NB4 (cell line): ENCODE results near the gene CHRNA3.

Experiments
- CTCF ChIP-seq: IDR thresholded peaks from one replicate; pipeline ENCODE4 v1.5.1; 2012; ENCODE audit warnings: low read depth, low read length
- POLR2A ChIP-seq: IDR thresholded peaks from 2 replicates; pipeline ENCODE4 v1.6.1; 2011; ENCODE audit warnings: mild to moderate bottlenecking; ENCODE audit not compliant: insufficient read length; ENCODE audit errors: extremely low read depth

DNA sequence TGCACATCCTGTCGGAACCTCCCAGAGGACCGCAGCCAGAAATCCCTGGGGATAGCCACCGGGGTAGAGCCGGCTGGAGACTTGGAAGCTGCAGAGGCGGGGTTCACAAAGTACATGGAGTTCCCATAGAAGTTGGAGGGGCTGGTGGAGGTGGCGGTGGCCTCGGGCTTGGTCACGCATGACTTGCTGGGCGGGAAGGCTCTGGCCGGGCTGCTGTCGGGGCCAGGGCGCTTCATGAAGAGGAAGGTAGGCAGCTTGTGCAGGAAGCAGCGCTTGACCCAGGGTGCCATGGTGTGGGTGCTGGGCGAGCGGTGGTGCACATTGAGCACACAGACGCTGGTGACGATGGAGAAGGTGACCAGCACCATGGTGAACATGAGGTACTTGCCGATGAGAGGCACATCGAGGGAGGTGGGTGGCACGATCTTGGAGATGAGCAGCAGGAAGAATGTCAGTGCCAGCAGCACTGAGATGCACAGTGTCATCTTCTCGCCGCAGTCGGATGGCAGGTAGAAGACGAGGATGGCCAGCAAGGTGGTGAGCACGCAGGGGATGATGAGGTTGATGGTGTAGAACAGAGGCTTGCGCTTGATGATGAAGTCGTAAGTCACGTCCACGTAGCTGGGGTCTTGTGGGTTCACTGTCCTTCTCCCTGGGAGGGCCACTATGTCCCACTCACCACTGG, 8.4 kb upstream of the CHRNA3 start:
- TF ChIP-seq POLR2A (no peak), CTCF (no peak)
